H9 (cell line): ENCODE results near the gene SDK1. TPM values are rescaled to one million over a fixed set of nuclear protein-coding genes. Genes with fewer than 3 reads are reported as not detected.

ENCODE experiments used
- DNase-seq: peaks from one replicate; pipeline ENCODE4 v3.0.0-alpha.2; 2017
- H2AFZ ChIP-seq: one replicate; pipeline ENCODE4 v1.6.1; 2013; ENCODE audit warnings: mild to moderate bottlenecking, low read length, control low read depth, moderate library complexity
- H2AK5ac ChIP-seq: 2 replicates; pipeline ENCODE4 v1.6.1; 2013; ENCODE audit warnings: low read length, control low read depth, mixed read lengths; ENCODE audit not compliant: insufficient read length
- H2BK120ac ChIP-seq: one replicate; pipeline ENCODE4 v1.6.1; 2013; ENCODE audit warnings: low read depth, mild to moderate bottlenecking, low read length, control low read depth, inconsistent platforms; ENCODE audit not compliant: poor library complexity, severe bottlenecking
- H2BK12ac ChIP-seq: 2 replicates; pipeline ENCODE4 v1.6.1; 2013; ENCODE audit warnings: low read length, control low read depth, mixed read lengths, low read depth; ENCODE audit not compliant: insufficient read length
- H2BK15ac ChIP-seq: 2 replicates; pipeline ENCODE4 v1.6.1; 2013; ENCODE audit warnings: low read depth, low read length, control low read depth
- H2BK20ac ChIP-seq: one replicate; pipeline ENCODE4 v1.6.1; 2013; ENCODE audit warnings: low read depth, mild to moderate bottlenecking, low read length, control low read depth, inconsistent platforms; ENCODE audit not compliant: poor library complexity, severe bottlenecking
- H2BK5ac ChIP-seq: 2 replicates; pipeline ENCODE4 v1.6.1; 2013; ENCODE audit warnings: low read length, control low read depth, mixed read lengths; ENCODE audit not compliant: insufficient read length
- H3K14ac ChIP-seq: 2 replicates; pipeline ENCODE4 v1.6.1; 2013; ENCODE audit warnings: low read length, control low read depth; ENCODE audit not compliant: insufficient read depth
- H3K18ac ChIP-seq: 2 replicates; pipeline ENCODE4 v1.6.1; 2013; ENCODE audit warnings: low read depth, mild to moderate bottlenecking, mixed read lengths, low read length, control low read depth; ENCODE audit not compliant: insufficient read length
- H3K23ac ChIP-seq: 2 replicates; pipeline ENCODE4 v1.6.1; 2013; ENCODE audit warnings: low read length, control low read depth, mixed read lengths, low read depth; ENCODE audit not compliant: insufficient read length
- H3K23me2 ChIP-seq: 2 replicates; pipeline ENCODE4 v1.6.1; 2013; ENCODE audit warnings: low read depth, mild to moderate bottlenecking, mixed read lengths, low read length, control low read depth; ENCODE audit not compliant: insufficient read length, poor library complexity, severe bottlenecking
- H3K27ac ChIP-seq: 2 replicates; pipeline ENCODE4 v1.5.1; 2013; ENCODE audit warnings: low read length, control low read depth, mixed read lengths, low read depth; ENCODE audit not compliant: insufficient read length
- H3K27me3 ChIP-seq: 2 replicates; pipeline ENCODE4 v1.6.1; 2013; ENCODE audit warnings: low read length, control low read depth, inconsistent platforms; ENCODE audit not compliant: insufficient read depth
- H3K4ac ChIP-seq: 2 replicates; pipeline ENCODE4 v1.6.1; 2013; ENCODE audit warnings: low read depth, mild to moderate bottlenecking, control low read depth, inconsistent platforms, low read length, moderate library complexity
- H3K4me1 ChIP-seq: 2 replicates; pipeline ENCODE4 v1.6.1; 2013; ENCODE audit warnings: low read length, control low read depth, inconsistent platforms; ENCODE audit not compliant: insufficient read depth
- H3K4me2 ChIP-seq: 2 replicates; pipeline ENCODE4 v1.6.1; 2013; ENCODE audit warnings: low read length, control low read depth, mixed read lengths; ENCODE audit not compliant: insufficient read length, insufficient read depth
- H3K56ac ChIP-seq: 2 replicates; pipeline ENCODE4 v1.6.1; 2013; ENCODE audit warnings: low read depth, mild to moderate bottlenecking, mixed read lengths, low read length, control low read depth; ENCODE audit not compliant: insufficient read length
- H3K79me1 ChIP-seq: 2 replicates; pipeline ENCODE4 v1.6.1; 2013; ENCODE audit warnings: low read depth, mild to moderate bottlenecking, moderate library complexity, low read length, control low read depth, inconsistent platforms; ENCODE audit not compliant: insufficient read depth, poor library complexity, severe bottlenecking
- H3K79me2 ChIP-seq: 2 replicates; pipeline ENCODE4 v1.6.1; 2013; ENCODE audit warnings: low read length, control low read depth, inconsistent platforms; ENCODE audit not compliant: insufficient read depth
- H3K9ac ChIP-seq: 2 replicates; pipeline ENCODE4 v1.6.1; 2013; ENCODE audit warnings: low read length, control low read depth, mixed read lengths; ENCODE audit not compliant: insufficient read length; ENCODE audit errors: extremely low read depth
- H3K9me3 ChIP-seq: one replicate; pipeline ENCODE4 v1.6.1; 2013; ENCODE audit warnings: low read depth, low read length, inconsistent platforms; ENCODE audit not compliant: control insufficient read depth
- H3T11ph ChIP-seq: one replicate; pipeline ENCODE4 v1.6.1; 2013; ENCODE audit warnings: mild to moderate bottlenecking, low read length, control low read depth, inconsistent platforms
- H4K20me1 ChIP-seq: one replicate; pipeline ENCODE4 v1.6.1; 2013; ENCODE audit not compliant: control insufficient read depth, insufficient read length, insufficient read depth
- H4K5ac ChIP-seq: 2 replicates; pipeline ENCODE4 v1.6.1; 2013; ENCODE audit warnings: low read depth, mild to moderate bottlenecking, mixed read lengths, low read length, control low read depth; ENCODE audit not compliant: insufficient read length
- H4K8ac ChIP-seq: replicated peaks from 2 replicates; pipeline ENCODE4 v1.6.1; 2013; ENCODE audit warnings: low read length, control low read depth, mixed read lengths, low read depth; ENCODE audit not compliant: insufficient read length
- H4K91ac ChIP-seq: 2 replicates; pipeline ENCODE4 v1.6.1; 2013; ENCODE audit warnings: low read depth, mild to moderate bottlenecking, moderate library complexity, mixed read lengths, low read length, control low read depth; ENCODE audit not compliant: insufficient read length
- H3K27ac Mint-ChIP-seq, 3 experiments: 2 replicates in 2 of 3; 3 replicates in 1 of 3; pipeline ENCODE4 v1.8.0; 2020 to 2021; ENCODE audit warnings: mixed read lengths in 3 of 3, mild to moderate bottlenecking in 1 of 3, moderate library complexity in 1 of 3
- H3K27me3 Mint-ChIP-seq: 2 replicates; pipeline ENCODE4 v1.8.0; 2021; ENCODE audit warnings: low read depth, mild to moderate bottlenecking, moderate library complexity, mixed read lengths
- H3K36me3 Mint-ChIP-seq, 3 experiments: 2 replicates in 2 of 3; 3 replicates in 1 of 3; pipeline ENCODE4 v1.8.0; 2020 to 2021; ENCODE audit warnings: low read depth in 3 of 3, mixed read lengths in 3 of 3; ENCODE audit not compliant: insufficient read depth in 1 of 3
- H3K4me1 Mint-ChIP-seq, 2 experiments: 2 replicates each; pipeline ENCODE4 v1.8.0; 2020; ENCODE audit warnings: mixed read lengths in 2 of 2
- H3K4me3 Mint-ChIP-seq, 2 experiments: 2 replicates in 1 of 2; 3 replicates in 1 of 2; pipeline ENCODE4 v1.8.0; 2020 to 2021; ENCODE audit warnings: mild to moderate bottlenecking in 2 of 2, mixed read lengths in 2 of 2, moderate library complexity in 1 of 2
- H3K9me3 Mint-ChIP-seq, 2 experiments: 2 replicates in 1 of 2; 3 replicates in 1 of 2; pipeline ENCODE4 v1.8.0; 2020; ENCODE audit warnings: mild to moderate bottlenecking in 2 of 2, mixed read lengths in 2 of 2, moderate library complexity in 1 of 2
- CTCF ChIP-seq: fragments of 200-600 bp; sonication (generic); conservative IDR thresholded peaks from 3 replicates; pipeline ENCODE4 v1.8.0; 2021; ENCODE audit warnings: antibody characterized with exemption, mild to moderate bottlenecking
- WGBS: extraction: QIAGEN DNeasy Blood & Tissue Kit; methylation state at CpG from one replicate; pipeline ENCODE4 v1.1.7; 2013; ENCODE audit warnings: missing lambda C conversion rate, low lambda C conversion rate, mixed read lengths; ENCODE audit not compliant: insufficient read length; ENCODE audit errors: extremely low coverage; 5-methylcytosine and 5-hydroxymethylcytosine counted together
- total RNA-seq: library from RNA; stranded (reverse); gene quantifications from 2 replicates; pipeline ENCODE4 v1.2.1, GENCODE V29; 2021

SDK1 gene
- total RNA-seq, 1 experiment from 2014 or later, result 8.7 TPM

- Histone ChIP-seq H2BK20ac (no peak overlapping the region), H2BK5ac (no peak overlapping the region), H2BK15ac (no peak overlapping the region), H3K27ac (no peak overlapping the region), H2BK12ac (no peak overlapping the region), H3K27me3 (no peaks in the 10 kb centered on the region), H2AK5ac (no peak overlapping the region), H4K20me1 (no peaks in the 10 kb centered on the region), H3K23me2 (no peaks in the 10 kb centered on the region), H4K5ac (no peak overlapping the region), H2BK120ac (no peak overlapping the region), H3K4me2 (no peak overlapping the region), H3K79me2 (no peaks in the 10 kb centered on the region), H3K18ac (no peak overlapping the region), H3K4ac (no peak overlapping the region), H3K9me3 (no peaks in the 10 kb centered on the region), H3K14ac (no peak overlapping the region), H3K56ac (no peak overlapping the region), H3K79me1 (no peaks in the 10 kb centered on the region), H3T11ph (no peak overlapping the region), H2AFZ (no peak overlapping the region), H3K4me1 (peaks cover 4% of the 10 kb centered on the region), H3K9ac (no peak overlapping the region), H4K91ac (no peak overlapping the region), H4K8ac (no peak overlapping the region), H3K23ac (no peak overlapping the region)
- no peak for TF ChIP-seq CTCF
- peaks cover 9 to 16% of the 10 kb centered on the region in 2 experiments; a peak in 3 of 4 replicates for H3K4me1 Mint-ChIP-seq
- DNase-seq, result no peak
- no peak overlapping the region for H3K4me3 Mint-ChIP-seq
- no peaks in the 10 kb centered on the region for H3K9me3 Mint-ChIP-seq
- no peaks in the 10 kb centered on the region for H3K27me3 Mint-ChIP-seq
- no peak overlapping the region; a peak in 2 of 7 replicates for H3K27ac Mint-ChIP-seq
- H3K36me3 Mint-ChIP-seq, result no peaks in the 10 kb centered on the region
- WGBS, result no CpG with 5 or more reads among the region's 6 CpGs
Observed at GRCh38 chr7:3896169-3896765, 595.2 kb downstream of the SDK1 start.
